Neural cell (in vitro differentiated cells): ENCODE results near the gene PIKFYVE. TPM values are rescaled to one million over a fixed set of nuclear protein-coding genes. Genes with fewer than 3 reads are reported as not detected.
A peak's percentile ranks its signal among the peaks of the same experiment; 100 is the strongest.

Source experiments
- H2AFZ ChIP-seq: fragments of 200-600, 300-800 bp; sonication (generic), shearing (Covaris generic); 2 replicates; pipeline ENCODE4 v1.6.0; 2014; ENCODE audit warnings: low read depth, mild to moderate bottlenecking, antibody characterized with exemption, low read length, moderate library complexity
- H3F3A ChIP-seq: fragments of 200-600 bp; shearing (Covaris generic); 2 replicates; pipeline ENCODE4 v1.6.1; 2016; ENCODE audit warnings: mild to moderate bottlenecking, moderate library complexity, mixed read lengths, antibody characterized with exemption, low read length; ENCODE audit not compliant: insufficient read depth, poor library complexity, severe bottlenecking
- H3K27ac ChIP-seq: fragments of 200-600, 300-800 bp; sonication (generic), shearing (Covaris generic); 2 replicates; pipeline ENCODE4 v1.5.1; 2014; ENCODE audit warnings: mild to moderate bottlenecking, low read length, moderate library complexity
- H3K27me3 ChIP-seq: fragments of 300-800, 200-600 bp; sonication (generic), shearing (Covaris generic); 2 replicates; pipeline ENCODE4 v1.6.0; 2014; ENCODE audit warnings: mild to moderate bottlenecking, low read depth, low read length, moderate library complexity; ENCODE audit not compliant: insufficient read depth
- H3K36me3 ChIP-seq: fragments of 300-800, 200-600 bp; sonication (generic), shearing (Covaris generic); 2 replicates; pipeline ENCODE4 v1.5.1; 2014; ENCODE audit warnings: mild to moderate bottlenecking, antibody characterized with exemption, low read length, moderate library complexity; ENCODE audit not compliant: insufficient read depth
- H3K4me2 ChIP-seq: fragments of 300-800, 200-600 bp; sonication (generic), shearing (Covaris generic); 2 replicates; pipeline ENCODE4 v1.6.0; 2014; ENCODE audit warnings: mild to moderate bottlenecking, low read length
- H3K4me3 ChIP-seq: fragments of 300-800, 200-600 bp; sonication (generic), shearing (Covaris generic); 2 replicates; pipeline ENCODE4 v1.5.1; 2014; ENCODE audit warnings: mild to moderate bottlenecking, low read length, moderate library complexity
- H3K79me2 ChIP-seq: fragments of 200-600 bp; shearing (Covaris generic); replicated peaks from 2 replicates; pipeline ENCODE4 v1.6.0; 2014; ENCODE audit warnings: mild to moderate bottlenecking, low read length, moderate library complexity; ENCODE audit not compliant: insufficient read depth
- H3K9ac ChIP-seq: fragments of 300-800, 200-600 bp; sonication (generic), shearing (Covaris generic); 2 replicates; pipeline ENCODE4 v1.6.1; 2016; ENCODE audit warnings: mild to moderate bottlenecking, low read length, mixed read lengths
- H3K9me2 ChIP-seq: fragments of 200-600 bp; shearing (Covaris generic); 2 replicates; pipeline ENCODE4 v1.6.1; 2016; ENCODE audit warnings: mild to moderate bottlenecking, low read length, mixed read lengths; ENCODE audit not compliant: insufficient read depth
- H3K9me3 ChIP-seq: fragments of 200-600, 300-800 bp; sonication (generic), shearing (Covaris generic); 2 replicates; pipeline ENCODE4 v1.6.1; 2016; ENCODE audit warnings: mild to moderate bottlenecking, mixed run types, low read length, moderate library complexity, mixed read lengths
- H4K20me1 ChIP-seq: fragments of 200-600 bp; shearing (Covaris generic); 2 replicates; pipeline ENCODE4 v1.6.1; 2016; ENCODE audit warnings: mild to moderate bottlenecking, mixed run types; ENCODE audit not compliant: insufficient read depth
- EP300 ChIP-seq: fragments of 450-650 bp; conservative IDR thresholded peaks from 2 replicates; pipeline ENCODE4 v1.6.1; 2014; ENCODE audit warnings: antibody characterized with exemption, mild to moderate bottlenecking, moderate library complexity; ENCODE audit not compliant: poor library complexity, severe bottlenecking
- EZH2 ChIP-seq: fragments of 200-600, 300-800 bp; shearing (Covaris generic), sonication (generic); IDR thresholded peaks from 2 replicates; pipeline ENCODE4 v1.6.1; 2014; ENCODE audit warnings: antibody characterized with exemption, low read length, borderline replicate concordance, mild to moderate bottlenecking; ENCODE audit not compliant: insufficient read depth, poor library complexity, severe bottlenecking
- MXI1 ChIP-seq: fragments of 450-650 bp; conservative IDR thresholded peaks from 2 replicates; pipeline ENCODE4 v1.6.1; 2014; ENCODE audit warnings: antibody characterized with exemption, mild to moderate bottlenecking; ENCODE audit not compliant: poor library complexity, severe bottlenecking
- POLR2AphosphoS5 ChIP-seq: IDR thresholded peaks from 2 replicates; pipeline ENCODE4 v1.6.1; 2012
- RAD21 ChIP-seq: fragments of 450-650 bp; conservative IDR thresholded peaks from 2 replicates; pipeline ENCODE4 v1.6.1; 2014; ENCODE audit warnings: antibody characterized with exemption, mild to moderate bottlenecking, moderate library complexity
- SMC3 ChIP-seq: fragments of 450-650 bp; conservative IDR thresholded peaks from 2 replicates; pipeline ENCODE4 v1.6.1; 2014; ENCODE audit warnings: antibody characterized with exemption, mild to moderate bottlenecking, moderate library complexity; ENCODE audit not compliant: poor library complexity
- TAF1 ChIP-seq: IDR thresholded peaks from 2 replicates; pipeline ENCODE4 v1.6.1; 2012; ENCODE audit warnings: low read depth
- polyA plus RNA-seq: library from polyadenylated mRNA; depleted of rRNA; stranded (reverse); fragments of >200 nt; gene quantifications from 2 replicates; pipeline ENCODE4 v1.2.3, GENCODE V29; 2014
- TF ChIP-seq, protein P1 (sequence below): IDR thresholded peaks from 2 replicates; pipeline ENCODE4 v1.6.1; 2012; ENCODE audit warnings: borderline replicate concordance
- TF ChIP-seq, protein P2 (sequence below): fragments of 450-650 bp; IDR thresholded peaks from 2 replicates; pipeline ENCODE4 v1.5.1; 2014; ENCODE audit warnings: antibody characterized with exemption, mild to moderate bottlenecking, moderate library complexity; ENCODE audit not compliant: poor library complexity, severe bottlenecking

Gene PIKFYVE
- polyA plus RNA-seq, 1 donor from 2014 or later: 27.1 TPM

DNA sequence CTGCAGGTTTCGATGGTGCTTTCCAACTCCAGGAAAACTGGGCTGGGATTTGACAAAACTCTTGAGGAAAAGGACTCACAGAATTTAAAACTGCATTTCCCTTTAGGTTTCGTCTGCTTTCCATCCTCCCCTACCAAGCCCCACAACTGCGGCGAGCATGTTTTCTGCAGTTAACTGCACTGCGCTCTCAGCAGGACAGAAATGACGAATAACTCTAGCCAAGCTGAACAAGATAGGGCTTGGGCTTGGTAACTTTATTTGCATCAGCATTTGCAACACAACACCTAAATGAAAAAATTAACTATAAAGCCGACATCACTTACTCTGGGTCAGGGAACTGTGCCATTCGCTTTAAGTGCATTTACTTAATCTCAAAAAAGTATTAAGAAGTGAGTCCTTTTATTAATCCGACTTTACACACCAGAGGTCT lies 669 bp upstream of the PIKFYVE start:
- Histone ChIP-seq H3K9me2 (no peaks in the 10 kb centered on the region), H3K4me3 (peak overlapping the region; percentile 78), H3F3A (no peaks in the 10 kb centered on the region), H3K9me3 (no peaks in the 10 kb centered on the region), H2AFZ (peak overlapping the region; percentile 47), H3K36me3 (no peaks in the 10 kb centered on the region), H3K4me2 (peak overlapping the region; percentile 83), H3K9ac (peak overlapping the region; percentile 67), H4K20me1 (no peaks in the 10 kb centered on the region), H3K27ac (peak overlapping the region; percentile 74), H3K27me3 (no peaks in the 10 kb centered on the region), H3K79me2 (peaks cover 28% of the 10 kb centered on the region)
- TF ChIP-seq TAF1 (no peak), MXI1 (no peak), EP300 (no peak), POLR2AphosphoS5 (no peak), RAD21 (no peak), SMC3 (no peak), EZH2 (no peak)
- TF ChIP-seq, protein P1, sequence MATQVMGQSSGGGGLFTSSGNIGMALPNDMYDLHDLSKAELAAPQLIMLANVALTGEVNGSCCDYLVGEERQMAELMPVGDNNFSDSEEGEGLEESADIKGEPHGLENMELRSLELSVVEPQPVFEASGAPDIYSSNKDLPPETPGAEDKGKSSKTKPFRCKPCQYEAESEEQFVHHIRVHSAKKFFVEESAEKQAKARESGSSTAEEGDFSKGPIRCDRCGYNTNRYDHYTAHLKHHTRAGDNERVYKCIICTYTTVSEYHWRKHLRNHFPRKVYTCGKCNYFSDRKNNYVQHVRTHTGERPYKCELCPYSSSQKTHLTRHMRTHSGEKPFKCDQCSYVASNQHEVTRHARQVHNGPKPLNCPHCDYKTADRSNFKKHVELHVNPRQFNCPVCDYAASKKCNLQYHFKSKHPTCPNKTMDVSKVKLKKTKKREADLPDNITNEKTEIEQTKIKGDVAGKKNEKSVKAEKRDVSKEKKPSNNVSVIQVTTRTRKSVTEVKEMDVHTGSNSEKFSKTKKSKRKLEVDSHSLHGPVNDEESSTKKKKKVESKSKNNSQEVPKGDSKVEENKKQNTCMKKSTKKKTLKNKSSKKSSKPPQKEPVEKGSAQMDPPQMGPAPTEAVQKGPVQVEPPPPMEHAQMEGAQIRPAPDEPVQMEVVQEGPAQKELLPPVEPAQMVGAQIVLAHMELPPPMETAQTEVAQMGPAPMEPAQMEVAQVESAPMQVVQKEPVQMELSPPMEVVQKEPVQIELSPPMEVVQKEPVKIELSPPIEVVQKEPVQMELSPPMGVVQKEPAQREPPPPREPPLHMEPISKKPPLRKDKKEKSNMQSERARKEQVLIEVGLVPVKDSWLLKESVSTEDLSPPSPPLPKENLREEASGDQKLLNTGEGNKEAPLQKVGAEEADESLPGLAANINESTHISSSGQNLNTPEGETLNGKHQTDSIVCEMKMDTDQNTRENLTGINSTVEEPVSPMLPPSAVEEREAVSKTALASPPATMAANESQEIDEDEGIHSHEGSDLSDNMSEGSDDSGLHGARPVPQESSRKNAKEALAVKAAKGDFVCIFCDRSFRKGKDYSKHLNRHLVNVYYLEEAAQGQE: no peak
- TF ChIP-seq, protein P2, sequence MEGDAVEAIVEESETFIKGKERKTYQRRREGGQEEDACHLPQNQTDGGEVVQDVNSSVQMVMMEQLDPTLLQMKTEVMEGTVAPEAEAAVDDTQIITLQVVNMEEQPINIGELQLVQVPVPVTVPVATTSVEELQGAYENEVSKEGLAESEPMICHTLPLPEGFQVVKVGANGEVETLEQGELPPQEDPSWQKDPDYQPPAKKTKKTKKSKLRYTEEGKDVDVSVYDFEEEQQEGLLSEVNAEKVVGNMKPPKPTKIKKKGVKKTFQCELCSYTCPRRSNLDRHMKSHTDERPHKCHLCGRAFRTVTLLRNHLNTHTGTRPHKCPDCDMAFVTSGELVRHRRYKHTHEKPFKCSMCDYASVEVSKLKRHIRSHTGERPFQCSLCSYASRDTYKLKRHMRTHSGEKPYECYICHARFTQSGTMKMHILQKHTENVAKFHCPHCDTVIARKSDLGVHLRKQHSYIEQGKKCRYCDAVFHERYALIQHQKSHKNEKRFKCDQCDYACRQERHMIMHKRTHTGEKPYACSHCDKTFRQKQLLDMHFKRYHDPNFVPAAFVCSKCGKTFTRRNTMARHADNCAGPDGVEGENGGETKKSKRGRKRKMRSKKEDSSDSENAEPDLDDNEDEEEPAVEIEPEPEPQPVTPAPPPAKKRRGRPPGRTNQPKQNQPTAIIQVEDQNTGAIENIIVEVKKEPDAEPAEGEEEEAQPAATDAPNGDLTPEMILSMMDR: no peak

DNA sequence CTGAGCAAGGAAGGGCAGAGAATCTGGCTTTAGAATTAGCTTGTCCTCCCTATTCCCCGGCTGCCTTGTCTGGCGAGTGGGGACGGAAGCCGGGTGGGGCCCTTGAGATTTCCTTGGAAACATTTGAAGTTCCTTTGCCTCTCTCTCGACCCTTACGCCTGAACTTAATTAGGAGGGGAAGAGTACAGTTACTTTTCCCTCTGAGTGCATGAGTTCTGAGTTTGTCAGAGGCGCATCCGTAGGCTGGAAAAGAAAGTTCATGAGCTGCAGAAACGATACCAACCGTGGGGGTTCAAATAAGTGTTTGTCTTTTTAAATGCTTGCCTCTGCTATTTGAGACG lies 468 bp downstream of the PIKFYVE start:
- Histone ChIP-seq H3K9me3 (no peaks in the 10 kb centered on the region), H3K9me2 (no peaks in the 10 kb centered on the region), H3K27ac (peak overlapping the region; percentile 74), H3K4me2 (peak overlapping the region; percentile 68), H3K36me3 (no peaks in the 10 kb centered on the region), H3F3A (no peaks in the 10 kb centered on the region), H3K79me2 (peaks cover 28% of the 10 kb centered on the region), H4K20me1 (no peaks in the 10 kb centered on the region), H3K27me3 (no peaks in the 10 kb centered on the region), H2AFZ (peak overlapping the region; percentile 49), H3K9ac (peak overlapping the region; percentile 67), H3K4me3 (peak overlapping the region; percentile 78)
- TF ChIP-seq MXI1: no peak
- no peak for TF ChIP-seq POLR2AphosphoS5
- no peak for TF ChIP-seq SMC3
- TF ChIP-seq RAD21: no peak
- no peak for TF ChIP-seq TAF1
- TF ChIP-seq, protein P1: no peak
- TF ChIP-seq, protein P2: no peak
- TF ChIP-seq EZH2: no peak
- TF ChIP-seq EP300: no peak
